GM21360 (cell line): ENCODE results near the gene TNFSF9.
A peak's percentile ranks its signal among the peaks of the same experiment; 100 is the strongest.
"Not testable (repeated sequence)": the region's sequence is repeated elsewhere in the genome, so short reads cannot be mapped to it uniquely, and the experiment has no call there.

Experiments used
- ATAC-seq: cut with Tn5 transposase; IDR thresholded peaks from one replicate; pipeline ENCODE4 v1.9.1; 2021; ENCODE audit warnings: mild to moderate bottlenecking, moderate library complexity; ENCODE audit not compliant: unreplicated experiment

TNFSF9 gene

DNA sequence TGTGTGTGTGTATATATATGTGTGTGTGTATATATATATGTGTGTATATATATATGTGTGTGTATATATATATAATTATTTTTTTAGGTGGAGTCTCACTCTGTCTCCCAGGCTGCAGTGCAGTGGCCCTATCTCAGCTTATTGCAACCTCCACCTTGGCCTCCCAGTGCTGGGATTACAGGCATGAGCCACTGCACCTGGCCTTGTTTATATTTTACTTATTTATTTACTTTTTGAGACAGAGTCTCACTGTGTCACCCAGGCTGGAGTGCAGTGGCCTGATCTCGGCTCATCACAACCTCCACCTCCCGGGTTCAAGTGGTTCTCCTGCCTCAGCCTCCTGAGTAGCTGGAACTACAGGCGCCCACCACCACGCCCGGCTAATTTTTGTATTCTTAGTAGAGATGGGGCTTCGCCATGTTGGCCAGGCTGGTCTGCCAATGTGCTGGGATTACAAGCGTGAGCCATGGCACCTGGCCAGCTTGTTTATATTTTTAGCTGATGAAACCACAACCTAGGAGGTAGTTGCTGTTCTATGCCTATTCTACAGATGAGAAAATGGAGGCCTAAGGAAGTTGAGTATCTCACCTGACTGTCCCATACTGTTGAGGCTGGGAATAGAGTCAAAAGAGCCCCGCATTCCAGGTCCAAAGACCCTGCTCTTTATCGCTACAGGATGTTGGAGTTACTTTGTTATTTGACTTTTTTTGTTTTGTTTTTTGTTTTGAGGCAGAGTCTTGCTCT is 22.6 kb upstream of the TNFSF9 start:
- not testable (repeated sequence) for ATAC-seq

DNA sequence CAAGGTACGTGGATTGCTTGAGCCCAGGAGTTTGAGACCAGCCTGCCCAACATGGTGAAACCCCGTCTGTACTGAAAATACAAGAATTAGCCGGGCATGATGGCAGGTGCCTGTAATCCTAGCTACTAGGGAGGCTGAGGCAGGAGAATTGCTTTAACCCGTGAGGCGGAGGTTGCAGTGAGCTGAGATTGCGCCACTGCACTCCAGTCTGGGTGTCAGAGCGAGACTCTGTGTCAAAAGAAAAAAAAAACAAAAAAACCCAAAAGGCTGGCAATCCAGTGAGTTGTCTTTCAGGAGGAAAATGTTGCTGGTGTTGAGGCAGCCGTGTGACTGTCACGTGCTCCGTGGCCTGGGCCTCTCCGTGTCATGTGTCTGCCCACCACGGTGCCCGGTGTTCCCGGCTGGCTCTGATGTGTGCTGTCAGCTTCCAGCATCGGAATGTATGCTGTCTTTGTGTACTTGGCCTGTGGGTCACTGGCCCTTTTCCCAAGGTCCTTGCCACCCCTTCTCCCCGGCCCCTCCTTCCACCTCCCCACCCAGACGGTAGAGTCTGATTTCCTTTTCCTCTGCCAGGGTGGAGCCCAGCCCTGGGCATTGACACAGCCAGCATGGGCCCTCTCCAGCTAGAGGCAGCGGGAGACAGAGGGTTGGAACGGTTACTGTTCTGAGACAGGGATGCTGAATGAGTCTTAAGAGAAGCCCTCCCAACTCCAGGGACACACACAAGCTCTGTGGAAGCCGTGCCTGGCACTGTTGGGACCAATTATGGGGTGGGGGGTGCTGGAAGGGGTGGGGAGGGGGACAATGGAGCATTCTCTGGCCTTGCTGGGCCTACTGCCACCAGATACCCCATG is 21.5 kb upstream of the TNFSF9 start:
- ATAC-seq = no peak

DNA sequence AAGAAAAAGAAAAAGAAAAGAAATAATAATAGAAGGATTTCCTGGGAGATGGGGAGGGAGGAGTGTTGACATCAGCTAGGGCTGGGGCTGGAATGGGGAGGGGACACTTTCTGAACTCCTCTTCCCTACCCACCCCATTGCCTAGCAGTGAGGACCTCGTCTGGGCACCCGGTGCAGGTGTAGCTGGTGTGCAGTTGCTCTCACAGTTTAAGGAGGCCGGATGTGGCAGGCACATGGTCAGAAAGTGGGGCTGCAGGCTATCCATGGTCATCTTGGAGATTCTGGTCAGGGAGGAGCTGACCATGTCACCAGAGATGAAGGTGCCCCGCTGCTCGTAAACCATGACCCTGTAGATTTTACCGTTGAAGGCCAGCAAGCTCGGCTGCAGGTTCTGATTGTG is 20.2 kb upstream of the TNFSF9 start:
- no peak for ATAC-seq

DNA sequence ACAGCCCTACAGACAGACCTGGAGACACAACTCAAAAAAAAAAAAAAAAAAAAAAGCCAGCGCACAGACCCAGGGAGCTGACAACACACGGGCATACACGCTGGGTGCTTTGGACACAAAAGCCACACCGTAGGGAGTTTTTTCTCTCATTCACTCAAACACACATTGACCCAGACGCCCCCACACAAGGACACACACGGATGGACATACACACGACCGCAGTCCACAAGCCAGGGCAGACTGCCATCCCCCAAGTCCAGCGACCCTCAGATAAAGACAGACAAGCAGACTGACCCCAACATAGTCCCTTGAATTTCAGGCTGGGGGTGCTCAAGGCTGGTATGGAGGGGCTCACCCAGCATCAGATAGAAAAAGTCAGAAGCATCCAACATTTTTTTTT is 16.7 kb upstream of the TNFSF9 start:
- ATAC-seq = no peak

DNA sequence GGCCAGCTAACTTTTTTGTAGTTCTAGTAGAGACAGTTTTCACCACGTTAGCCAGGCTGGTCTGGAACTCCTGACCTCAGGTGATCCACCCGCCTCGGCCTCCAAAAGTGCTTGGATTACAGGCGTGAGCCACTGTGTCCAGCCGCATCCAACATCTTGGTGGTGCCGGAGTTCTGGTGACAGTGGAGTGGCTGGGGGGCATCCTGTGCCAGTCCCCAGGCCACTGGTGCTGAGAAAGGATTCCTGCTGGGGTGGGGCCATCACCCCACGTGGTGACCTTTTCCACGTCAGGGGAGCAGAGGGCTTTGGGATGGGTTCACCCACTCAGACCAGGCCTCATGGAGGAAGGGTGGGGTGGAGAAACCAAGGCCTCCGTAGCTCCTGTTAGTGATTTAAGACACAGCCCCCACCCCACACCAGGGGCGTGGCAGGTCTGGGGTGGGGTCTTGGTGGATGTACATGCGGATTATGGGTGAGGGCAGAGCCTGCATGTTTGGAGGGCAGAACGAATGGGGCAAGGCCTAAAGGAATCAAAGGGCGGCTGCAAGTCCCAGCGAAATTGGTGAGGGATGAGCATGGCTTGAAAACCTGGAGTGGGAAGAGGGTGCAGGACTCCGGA is 15.8 kb upstream of the TNFSF9 start:
- no peak for ATAC-seq

DNA sequence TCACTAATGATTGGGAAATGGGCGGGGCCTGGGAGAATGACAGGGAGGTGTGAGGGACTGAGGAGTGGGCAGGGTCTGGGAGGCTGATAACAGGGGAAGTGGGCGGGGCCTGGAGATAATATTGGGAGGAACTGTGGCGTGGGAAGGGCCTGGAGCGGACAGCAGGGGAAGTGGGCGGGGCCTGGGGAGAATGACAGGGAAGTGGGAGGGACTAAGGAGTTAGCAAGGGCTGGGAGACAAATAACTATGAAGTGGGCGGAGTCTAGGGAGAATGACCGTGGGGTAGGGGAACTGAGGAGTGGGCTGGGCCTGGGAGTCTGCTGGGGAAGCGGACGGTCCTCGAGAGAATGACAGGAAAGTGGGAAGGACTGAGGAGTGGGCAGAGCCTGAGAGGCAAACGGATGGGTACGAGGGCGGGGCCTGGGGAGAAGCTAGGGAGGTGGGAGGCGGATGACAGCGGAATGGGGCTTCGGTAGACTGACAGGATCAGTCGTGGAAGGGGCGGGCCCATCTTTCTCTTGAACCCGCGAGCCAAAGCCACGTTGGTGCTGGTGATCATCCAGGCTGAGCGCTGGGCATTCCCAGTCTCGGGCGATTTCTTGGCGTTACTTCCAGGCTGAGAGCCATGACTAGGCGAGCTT is 14.7 kb upstream of the TNFSF9 start:
- peak; percentile 20 for ATAC-seq

DNA sequence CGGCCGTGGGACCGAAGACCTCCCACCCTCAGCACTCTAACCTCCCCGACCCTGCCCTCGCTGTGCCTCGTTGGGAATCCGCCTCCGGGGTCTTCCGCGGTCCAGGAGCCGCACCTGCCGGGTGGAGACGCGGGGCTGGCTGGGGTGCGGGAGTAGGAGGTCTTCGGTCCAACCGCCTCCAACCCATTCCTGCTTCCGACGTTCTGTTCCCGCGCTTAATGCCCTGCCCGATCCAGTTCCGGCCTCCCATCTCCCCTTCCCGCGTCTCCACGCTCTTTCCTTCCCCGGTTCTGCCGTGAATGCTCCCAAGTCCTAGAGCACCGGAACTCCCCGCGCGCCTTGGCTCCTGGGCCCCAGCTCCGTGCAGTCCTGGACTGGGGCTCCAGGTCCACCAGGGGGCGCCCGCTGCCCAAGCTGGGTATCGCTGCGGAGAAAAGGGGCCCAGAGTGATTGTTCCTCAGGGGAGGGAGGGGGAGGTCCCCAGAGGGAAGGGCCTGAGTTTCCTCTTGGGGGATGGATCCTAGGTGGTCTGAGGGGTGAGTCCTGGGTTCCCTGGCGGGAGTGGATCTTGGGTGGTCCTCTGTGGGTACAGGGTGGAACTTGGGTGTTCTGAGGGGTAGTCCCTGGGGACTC is 14.1 kb upstream of the TNFSF9 start:
- peak; percentile 35 for ATAC-seq

DNA sequence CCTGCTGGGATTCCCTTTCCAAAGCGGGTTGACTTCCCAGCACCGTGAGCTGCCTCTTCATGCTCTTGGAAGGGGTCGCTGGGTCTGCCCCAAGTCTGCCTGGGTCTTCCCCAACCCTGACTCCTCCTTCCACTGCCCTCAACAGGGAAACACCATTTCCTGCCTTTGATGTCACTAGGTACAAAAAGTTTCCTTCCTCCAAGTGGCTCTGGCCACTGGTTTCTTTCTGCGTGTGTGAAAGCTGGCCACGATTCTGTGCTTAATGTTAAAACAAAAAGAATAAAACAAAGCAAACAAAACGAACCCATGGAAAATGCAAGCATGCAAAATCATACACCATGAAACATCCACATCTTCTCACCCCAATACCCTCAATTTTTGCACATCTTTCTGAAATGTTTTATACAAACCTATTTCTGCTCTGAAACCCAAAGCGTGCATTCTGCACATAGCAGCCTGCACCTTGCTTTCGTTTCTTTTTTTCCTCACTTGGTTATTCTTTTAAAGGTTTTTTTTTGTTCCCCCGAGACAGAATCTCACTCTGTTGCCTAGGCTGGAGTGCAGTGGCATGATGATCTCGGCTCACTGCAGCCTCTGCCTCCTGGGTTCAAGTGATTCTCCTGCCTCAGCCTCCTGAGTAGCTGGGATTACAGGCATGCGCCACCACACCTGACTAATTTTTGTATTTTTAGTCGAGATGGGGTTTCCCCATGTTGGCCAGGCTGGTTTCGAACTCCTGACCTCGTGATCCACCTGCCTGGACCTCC is 12.5 kb upstream of the TNFSF9 start:
- no peak for ATAC-seq

DNA sequence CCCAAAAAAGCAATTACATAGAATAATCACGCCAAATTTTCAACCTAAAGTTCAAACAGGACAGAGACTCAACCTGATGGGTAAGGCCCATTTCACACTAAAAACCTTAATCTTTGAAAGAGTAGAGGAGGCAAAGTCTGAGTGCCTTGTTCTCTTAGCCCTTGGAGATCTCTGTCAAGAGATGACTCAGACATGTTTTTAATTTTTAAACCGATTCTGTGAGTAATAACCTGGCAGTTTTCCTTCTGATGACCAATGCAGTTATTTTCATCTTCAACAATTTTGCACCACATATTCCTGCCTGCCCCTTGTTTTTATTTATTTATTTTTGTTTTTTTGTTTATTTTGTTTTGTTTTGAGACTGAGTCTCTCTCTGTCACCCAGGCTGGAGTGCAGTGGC is 11.5 kb upstream of the TNFSF9 start:
- no peak for ATAC-seq

DNA sequence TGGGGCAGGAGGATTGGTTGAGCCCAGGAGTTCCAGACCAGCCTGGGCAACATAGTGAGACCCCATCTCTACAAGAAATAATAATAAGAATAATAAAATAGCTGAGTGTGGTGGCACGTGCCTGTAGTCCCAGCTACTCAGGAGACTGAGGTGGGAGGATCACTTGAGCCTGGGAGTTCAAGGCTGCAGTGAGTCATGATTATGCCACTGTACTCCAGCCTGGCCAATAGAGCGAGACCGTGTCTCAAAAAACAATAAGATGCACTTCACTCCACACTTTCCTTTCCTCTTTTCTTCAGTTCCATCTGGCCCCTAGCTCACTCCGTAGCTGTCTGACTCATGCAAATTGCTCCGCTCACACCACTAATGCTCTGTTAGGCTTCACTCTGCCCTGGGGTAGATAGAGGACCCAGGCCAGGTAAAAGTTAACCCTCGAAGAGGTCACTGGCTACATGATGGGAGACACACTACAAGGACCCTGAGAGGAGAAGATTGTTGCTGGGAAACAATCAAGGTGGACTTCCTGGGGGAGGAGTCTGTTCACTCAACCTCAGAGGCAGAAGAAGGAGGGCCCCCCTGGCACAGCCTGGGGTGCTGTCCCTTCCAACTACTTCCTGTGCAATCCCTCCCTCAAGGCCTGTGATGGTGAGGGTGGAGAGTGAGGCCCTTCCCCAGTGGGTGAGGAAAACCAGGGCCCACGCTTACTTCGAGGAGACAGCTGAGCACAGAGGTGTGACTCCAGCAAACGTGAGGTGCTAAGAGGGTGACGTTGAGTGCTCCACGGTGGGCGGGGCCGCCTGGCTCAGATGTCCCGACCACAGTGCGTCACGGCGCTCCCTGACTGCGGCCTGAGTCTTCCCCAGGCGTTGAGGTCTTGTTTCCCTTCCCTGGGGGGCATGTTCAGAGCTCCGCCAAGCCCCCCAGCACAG is 8.8 kb upstream of the TNFSF9 start:
- ATAC-seq = peak; percentile 41

DNA sequence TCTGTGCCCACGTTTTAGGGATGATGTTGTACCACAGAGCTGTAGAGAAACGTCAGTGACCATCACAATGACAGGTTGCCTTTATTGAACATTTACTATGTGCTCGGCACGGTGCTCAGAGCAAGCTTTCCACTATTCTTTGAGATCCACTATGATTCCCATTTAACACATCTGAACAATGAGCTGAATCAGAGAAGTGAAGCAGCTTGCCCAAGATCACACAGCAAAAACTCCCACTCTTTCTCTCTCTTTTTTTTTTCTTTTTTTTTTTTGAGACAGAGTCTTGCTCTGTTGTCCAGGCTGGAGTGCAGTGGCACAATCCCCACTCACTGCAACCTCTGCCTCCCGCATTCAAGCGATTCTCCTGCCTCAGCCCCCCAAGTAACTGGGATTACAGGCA is 8.1 kb upstream of the TNFSF9 start:
- ATAC-seq = no peak

DNA sequence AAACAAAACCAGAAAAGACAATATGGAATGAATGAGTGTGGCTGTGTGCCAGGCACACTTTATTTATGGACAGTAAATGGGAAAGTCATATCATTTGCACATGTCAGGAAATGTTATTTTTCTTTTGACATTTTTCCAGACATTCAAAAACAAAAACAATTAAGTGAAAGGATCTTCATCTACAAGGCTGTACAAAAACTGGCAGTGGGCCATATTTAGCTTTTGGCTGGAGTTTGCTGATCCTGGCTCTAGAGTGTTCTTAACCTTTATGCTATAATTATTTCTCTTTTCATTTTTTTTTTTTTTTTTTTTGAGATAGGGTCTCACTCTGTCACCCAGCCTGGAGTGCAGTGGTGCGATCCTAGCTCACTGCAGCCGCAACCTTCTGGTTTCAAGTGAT is 6.5 kb upstream of the TNFSF9 start:
- ATAC-seq = no peak

DNA sequence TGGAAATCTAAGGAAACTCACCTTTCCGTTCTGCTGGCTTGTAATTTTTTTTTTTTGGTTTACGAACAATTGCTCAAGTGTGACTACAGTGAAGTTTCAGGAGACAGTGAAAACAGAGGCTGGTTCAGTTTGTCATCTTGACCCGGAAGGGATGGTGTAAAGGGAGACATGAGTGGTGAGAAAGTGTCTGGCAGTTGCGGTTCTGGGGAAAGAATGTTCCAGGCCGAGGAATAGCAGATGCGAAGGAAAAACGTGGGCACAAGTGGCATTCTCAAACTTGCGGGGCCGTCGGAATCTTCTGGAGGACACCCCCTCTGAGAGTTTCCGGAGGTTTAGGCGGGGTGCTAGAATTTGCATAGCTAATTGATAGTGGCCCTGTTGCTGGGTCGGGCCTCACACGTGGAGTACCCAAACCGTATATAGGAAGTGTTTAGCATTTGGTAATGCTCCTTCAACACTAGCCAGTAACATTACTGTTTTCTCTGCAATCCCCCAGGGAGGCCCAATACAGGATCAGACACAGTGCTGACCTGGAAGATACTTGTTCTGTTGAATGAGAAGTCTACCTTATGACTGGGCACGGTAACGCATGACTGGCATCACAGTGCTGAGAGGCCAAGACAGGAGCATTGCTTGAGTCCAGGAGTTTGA is 2.8 kb upstream of the TNFSF9 start:
- peak; percentile 40 for ATAC-seq

DNA sequence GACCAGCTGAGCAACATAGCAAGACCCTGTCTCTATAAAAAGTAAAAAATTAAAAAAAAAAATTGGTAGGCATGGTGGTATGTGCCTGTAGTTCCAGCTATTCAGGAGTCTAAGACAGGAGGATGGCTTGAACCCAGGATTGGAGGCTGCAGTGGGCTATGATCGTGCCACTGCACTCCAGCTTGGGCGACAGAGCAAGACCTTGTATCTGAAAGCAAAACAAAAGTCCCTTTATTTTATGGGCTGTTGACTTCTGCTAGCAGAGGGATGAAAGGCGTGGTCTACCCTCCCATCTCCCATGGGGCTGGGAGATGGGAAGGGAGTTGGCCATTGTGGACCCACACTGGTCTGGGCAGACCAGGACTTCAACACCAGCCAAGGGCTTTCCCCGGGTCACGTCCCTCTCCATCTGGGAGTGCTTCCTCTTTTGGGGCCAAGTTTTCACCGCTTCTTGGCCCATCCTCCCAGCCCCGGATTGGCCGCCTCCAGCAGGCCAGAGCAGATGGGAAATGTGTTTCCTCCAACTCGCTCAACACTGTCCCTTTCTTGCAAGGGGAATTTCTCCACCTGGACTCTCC is 2.2 kb upstream of the TNFSF9 start:
- no peak for ATAC-seq

DNA sequence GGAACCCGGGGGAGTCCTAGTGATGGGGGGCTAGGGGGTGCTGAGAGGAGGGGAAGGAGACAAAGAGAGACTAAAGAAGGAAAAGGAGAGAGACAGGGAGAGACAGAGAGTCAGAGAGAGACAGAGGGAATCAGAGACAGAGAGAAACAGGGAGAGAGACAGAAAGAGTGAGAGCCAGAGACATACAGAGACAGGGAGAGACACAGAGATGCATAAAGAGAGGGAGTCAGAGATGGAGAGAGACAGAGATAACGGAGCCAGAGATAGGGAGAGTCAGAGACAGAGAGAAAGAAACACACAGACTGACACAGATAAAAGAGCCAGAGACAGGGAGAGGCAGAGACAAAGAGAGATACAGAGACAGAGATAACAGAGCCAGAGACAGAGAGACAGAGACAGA is 1.5 kb upstream of the TNFSF9 start:
- no peak for ATAC-seq

DNA sequence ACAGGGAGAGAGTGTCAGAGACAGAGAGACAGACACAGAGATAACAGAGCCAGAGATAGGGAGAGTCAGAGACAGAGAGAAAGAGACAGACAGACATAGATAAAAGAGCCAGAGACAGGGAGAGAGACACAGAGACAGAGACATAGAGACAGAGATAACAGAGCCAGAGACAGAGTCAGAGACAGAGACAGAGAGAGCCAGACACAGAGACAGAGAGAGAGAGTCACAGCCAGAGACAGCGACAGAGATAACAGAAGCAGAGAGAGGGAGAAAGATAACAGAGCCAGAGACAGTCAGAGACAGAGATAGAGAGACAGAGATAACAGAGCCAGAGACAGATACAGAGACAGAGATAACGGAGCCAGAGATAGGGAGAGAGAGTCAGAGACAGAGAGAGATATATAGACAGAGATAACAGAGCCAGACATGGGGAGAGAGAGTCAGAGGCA is 865 bp upstream of the TNFSF9 start:
- no peak for ATAC-seq

DNA sequence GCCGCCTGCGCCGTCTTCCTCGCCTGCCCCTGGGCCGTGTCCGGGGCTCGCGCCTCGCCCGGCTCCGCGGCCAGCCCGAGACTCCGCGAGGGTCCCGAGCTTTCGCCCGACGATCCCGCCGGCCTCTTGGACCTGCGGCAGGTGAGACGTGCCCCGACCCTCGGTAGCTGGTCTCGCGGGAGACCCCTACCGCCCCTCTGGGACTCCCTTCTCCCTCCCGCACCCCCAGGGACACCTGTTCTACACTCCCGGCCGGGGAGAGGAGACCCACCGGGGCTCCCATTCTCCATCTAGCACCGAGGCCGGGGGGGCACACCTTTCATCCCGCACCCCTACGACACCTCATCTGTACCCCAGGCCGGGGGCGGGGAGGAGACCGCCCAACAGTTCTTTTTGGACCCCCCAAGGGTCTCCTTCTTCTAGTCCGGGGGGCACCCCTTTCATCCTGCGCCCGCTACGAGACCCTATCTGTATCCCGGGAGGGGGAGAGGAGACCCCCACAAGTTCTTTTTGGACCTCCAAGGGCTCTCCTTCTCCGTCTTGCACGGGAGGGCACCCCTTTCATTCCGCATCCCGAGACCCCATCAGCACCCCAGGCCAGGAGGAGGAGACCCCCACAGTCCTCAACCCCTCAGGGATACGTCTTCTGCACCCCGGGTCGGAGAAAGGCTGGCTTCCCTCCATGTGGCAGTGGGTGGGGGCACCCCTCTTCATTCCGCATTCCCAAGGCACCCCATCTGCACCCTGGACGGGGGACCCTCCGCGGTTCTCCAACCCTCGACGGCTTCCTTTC is 533 bp downstream of the TNFSF9 start:
- ATAC-seq = no peak

DNA sequence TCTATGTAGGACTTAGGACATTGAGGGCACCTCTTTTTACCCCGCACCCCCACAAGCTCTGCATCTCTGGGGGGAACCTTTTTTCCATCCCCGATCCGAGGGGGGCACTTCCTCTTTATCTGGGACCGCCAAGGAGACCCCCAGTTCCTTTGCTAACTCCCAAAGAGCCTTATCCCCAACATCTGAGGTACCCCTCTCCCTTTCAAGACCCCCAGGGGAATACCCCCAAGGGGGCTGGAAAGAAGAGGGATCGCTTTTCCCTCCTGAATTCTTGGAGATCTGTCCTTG is 1.1 kb downstream of the TNFSF9 start:
- no peak for ATAC-seq
